Mesenchymal stem cell (in vitro differentiated cells and primary cell): ENCODE measurements around the gene FGF19.

Experiments used
- DNase-seq: peaks from one replicate; pipeline ENCODE4 v3.0.0-alpha.2; 2013
- H2AFZ ChIP-seq: one replicate; pipeline ENCODE4 v1.6.1; 2013; ENCODE audit warnings: low read depth, mild to moderate bottlenecking, control low read depth, inconsistent platforms, low read length, moderate library complexity
- H2AK5ac ChIP-seq: 2 replicates; pipeline ENCODE4 v1.6.1; 2013; ENCODE audit warnings: low read length, moderate library complexity, mild to moderate bottlenecking, inconsistent platforms; ENCODE audit not compliant: severe bottlenecking
- H2BK120ac ChIP-seq: one replicate; pipeline ENCODE4 v1.6.1; 2013; ENCODE audit warnings: low read depth, mild to moderate bottlenecking, inconsistent platforms, low read length, moderate library complexity
- H2BK12ac ChIP-seq, 2 experiments: one replicate each; pipeline ENCODE4 v1.6.1; 2013; ENCODE audit warnings: inconsistent platforms in 2 of 2, low read length in 2 of 2, mild to moderate bottlenecking in 2 of 2, moderate library complexity in 2 of 2, control low read depth in 1 of 2
- H2BK15ac ChIP-seq: one replicate; pipeline ENCODE4 v1.6.1; 2013; ENCODE audit warnings: mild to moderate bottlenecking, low read depth, inconsistent platforms; ENCODE audit not compliant: poor library complexity, severe bottlenecking
- H2BK5ac ChIP-seq: 2 replicates; pipeline ENCODE4 v1.6.1; 2013; ENCODE audit warnings: low read depth, mild to moderate bottlenecking, low read length, control low read depth, inconsistent platforms; ENCODE audit not compliant: poor library complexity, severe bottlenecking
- H3K14ac ChIP-seq, 2 experiments: one replicate each; pipeline ENCODE4 v1.6.1; 2013; ENCODE audit warnings: inconsistent platforms in 2 of 2, low read length in 2 of 2, control low read depth in 1 of 2, mild to moderate bottlenecking in 1 of 2, moderate library complexity in 1 of 2
- H3K18ac ChIP-seq, 2 experiments: one replicate each; pipeline ENCODE4 v1.6.1; 2013; ENCODE audit warnings: inconsistent platforms in 2 of 2, low read length in 2 of 2, control low read depth in 1 of 2, low read depth in 1 of 2, mild to moderate bottlenecking in 1 of 2
- H3K23ac ChIP-seq, 2 experiments: one replicate each; pipeline ENCODE4 v1.6.1; 2013; ENCODE audit warnings: inconsistent platforms in 2 of 2, low read length in 2 of 2, mild to moderate bottlenecking in 2 of 2, moderate library complexity in 2 of 2, control low read depth in 1 of 2
- H3K27ac ChIP-seq: 2 replicates; pipeline ENCODE4 v1.5.1; 2013; ENCODE audit warnings: mild to moderate bottlenecking, moderate library complexity, low read length, control low read depth, inconsistent platforms; ENCODE audit not compliant: poor library complexity, severe bottlenecking
- H3K27me3 ChIP-seq, 2 experiments: 2 replicates each; pipeline versions ENCODE4 v1.6.1 to v1.7.0; 2013; ENCODE audit warnings: low read length in 2 of 2, mild to moderate bottlenecking in 2 of 2, moderate library complexity in 2 of 2, control low read depth in 1 of 2, inconsistent platforms in 1 of 2; ENCODE audit not compliant: control insufficient read depth in 1 of 2, insufficient read depth in 1 of 2
- H3K36me3 ChIP-seq, 2 experiments: 2 replicates each; pipeline versions ENCODE4 v1.6.1 to v1.7.0; 2013; ENCODE audit warnings: low read length in 2 of 2, control low read depth in 1 of 2, inconsistent platforms in 1 of 2, low read depth in 1 of 2, mild to moderate bottlenecking in 1 of 2; ENCODE audit not compliant: insufficient read depth in 2 of 2, control insufficient read depth in 1 of 2
- H3K4ac ChIP-seq, 2 experiments: one replicate each; pipeline ENCODE4 v1.6.1; 2013; ENCODE audit warnings: inconsistent platforms in 2 of 2, low read length in 2 of 2, mild to moderate bottlenecking in 2 of 2, moderate library complexity in 2 of 2, control low read depth in 1 of 2, low read depth in 1 of 2
- H3K4me1 ChIP-seq: 2 replicates; pipeline ENCODE4 v1.6.1; 2013; ENCODE audit warnings: low read depth, low read length, control low read depth; ENCODE audit not compliant: control insufficient read depth, insufficient read depth
- H3K4me2 ChIP-seq: 2 replicates; pipeline ENCODE4 v1.6.1; 2013; ENCODE audit warnings: low read length, mild to moderate bottlenecking, inconsistent platforms; ENCODE audit not compliant: poor library complexity, severe bottlenecking
- H3K4me3 ChIP-seq, 2 experiments: 2 replicates each; pipeline versions ENCODE4 v1.5.1 to v1.7.0; 2013; ENCODE audit warnings: low read length in 2 of 2, mild to moderate bottlenecking in 2 of 2, control low read depth in 1 of 2, low read depth in 1 of 2; ENCODE audit not compliant: insufficient read depth in 1 of 2
- H3K79me1 ChIP-seq: replicated peaks from 2 replicates; pipeline ENCODE4 v1.6.1; 2013; ENCODE audit warnings: mild to moderate bottlenecking, control low read depth, low read length, inconsistent platforms; ENCODE audit not compliant: poor library complexity, severe bottlenecking
- H3K9ac ChIP-seq: 2 replicates; pipeline ENCODE4 v1.7.0; 2013; ENCODE audit warnings: mild to moderate bottlenecking, low read length, moderate library complexity
- H3K9me3 ChIP-seq: 2 replicates; pipeline ENCODE4 v1.7.0; 2013; ENCODE audit warnings: mild to moderate bottlenecking, low read length; ENCODE audit not compliant: control insufficient read depth
- H4K8ac ChIP-seq: one replicate; pipeline ENCODE4 v1.6.1; 2013; ENCODE audit warnings: inconsistent platforms, mild to moderate bottlenecking, low read length, moderate library complexity
- H4K91ac ChIP-seq: one replicate; pipeline ENCODE4 v1.6.1; 2013; ENCODE audit warnings: mild to moderate bottlenecking, low read length, inconsistent platforms
- WGBS: methylation state at CpG from one replicate; pipeline ENCODE4 v1.1.7; 2013; ENCODE audit warnings: mixed read lengths; 5-methylcytosine and 5-hydroxymethylcytosine counted together

FGF19 gene

DNA sequence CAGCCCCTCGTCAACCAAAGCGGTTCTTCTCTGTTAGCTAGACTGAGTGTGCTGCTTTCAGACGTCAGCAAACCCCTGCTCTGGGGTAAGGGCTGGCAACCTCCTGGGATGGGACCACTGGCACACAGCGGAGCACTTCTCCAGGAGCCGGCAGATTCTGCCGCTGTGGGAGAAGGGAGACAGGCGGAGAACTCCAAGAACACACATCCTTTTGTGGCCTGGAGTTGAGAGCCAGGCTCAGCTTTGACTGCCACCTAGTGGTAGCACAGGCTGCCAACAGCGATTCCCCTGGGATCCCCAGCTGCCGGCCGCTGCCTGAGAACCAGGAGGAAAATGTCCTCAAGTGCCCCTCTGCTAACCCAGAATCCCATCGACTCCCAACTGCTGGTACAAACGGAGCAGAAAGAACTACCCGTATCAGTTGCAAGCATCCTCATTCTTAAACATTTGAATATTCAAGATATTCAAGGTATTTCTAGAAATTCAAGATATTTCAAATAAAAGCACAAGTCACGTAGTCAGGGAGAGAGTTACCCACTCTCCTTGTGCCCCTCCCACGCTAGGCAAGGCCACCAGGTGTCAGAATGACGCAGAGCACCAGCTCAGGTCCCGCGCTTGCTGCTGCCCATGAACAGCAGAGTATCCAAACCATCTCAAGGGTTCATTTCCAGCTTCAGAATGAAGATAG lies 33.5 kb downstream of the FGF19 start:
- H2BK15ac ChIP-seq = no peak overlapping the region
- 48% methylated on average over 15 of the region's 18 CpGs for WGBS
- no peak overlapping the region for H2BK12ac ChIP-seq
- H3K9me3 ChIP-seq = no peaks in the 10 kb centered on the region
- H2AK5ac ChIP-seq = no peak overlapping the region
- DNase-seq = peak; percentile 85
- peaks cover 42% of the 10 kb centered on the region for H3K79me1 ChIP-seq
- no peak overlapping the region for H2BK120ac ChIP-seq
- H3K27me3 ChIP-seq = no peaks in the 10 kb centered on the region
- peak overlapping the region; percentile 80 for H3K9ac ChIP-seq
- no peak overlapping the region for H4K8ac ChIP-seq
- H3K36me3 ChIP-seq = peaks cover 42 to 67% of the 10 kb centered on the region in 2 experiments
- no peak overlapping the region for H3K27ac ChIP-seq
- no peak overlapping the region for H4K91ac ChIP-seq
- peaks cover 15% of the 10 kb centered on the region for H3K4me1 ChIP-seq
- H2AFZ ChIP-seq = no peak overlapping the region
- H3K14ac ChIP-seq = peak overlapping the region in 1 of 2 experiments; percentile 72
- H3K4me2 ChIP-seq = no peak overlapping the region
- H2BK5ac ChIP-seq = no peak overlapping the region
- no peak overlapping the region for H3K4ac ChIP-seq
- H3K18ac ChIP-seq = no peak overlapping the region
- H3K23ac ChIP-seq = no peak overlapping the region
- peak overlapping the region in 1 of 2 experiments; percentile 50 for H3K4me3 ChIP-seq

- peak overlapping the region; percentile 4 for H3K4me2 ChIP-seq
- H3K36me3 ChIP-seq = peaks cover 50 to 75% of the 10 kb centered on the region in 2 experiments
- 94% methylated on average over 19 of the region's 19 CpGs for WGBS
These were observed 34.3 kb downstream of the FGF19 start for GRCh38 chr11:69669486-69669885.

GRCh38 chr11:69667619-69668604 lies 35.9 kb downstream of the FGF19 start:
- Histone ChIP-seq H2BK120ac (no peak overlapping the region), H2AFZ (no peak overlapping the region), H3K4me2 (no peak overlapping the region)

More at GRCh38 chr11:69669486-69669885, 34.3 kb downstream of the FGF19 start:
- H3K79me1 ChIP-seq = peaks cover 42% of the 10 kb centered on the region
- H3K9ac ChIP-seq = peak overlapping the region; percentile 80
- no peak overlapping the region for H2BK120ac ChIP-seq
- no peak overlapping the region for H3K14ac ChIP-seq
- DNase-seq = no peak
- H2AFZ ChIP-seq = no peak overlapping the region
- peaks cover 13% of the 10 kb centered on the region for H3K4me1 ChIP-seq
- H3K4ac ChIP-seq = no peak overlapping the region
- no peak overlapping the region for H3K18ac ChIP-seq
- H3K23ac ChIP-seq = no peak overlapping the region
- H2BK15ac ChIP-seq = no peak overlapping the region
- H3K4me3 ChIP-seq = no peak overlapping the region
- no peak overlapping the region for H2AK5ac ChIP-seq
- H2BK5ac ChIP-seq = no peak overlapping the region
- no peaks in the 10 kb centered on the region for H3K27me3 ChIP-seq
- no peak overlapping the region for H2BK12ac ChIP-seq
- no peak overlapping the region for H3K27ac ChIP-seq
- H3K9me3 ChIP-seq = no peaks in the 10 kb centered on the region
- no peak overlapping the region for H4K8ac ChIP-seq
- no peak overlapping the region for H4K91ac ChIP-seq

More at GRCh38 chr11:69667619-69668604, 35.9 kb downstream of the FGF19 start:
- H3K9me3 ChIP-seq = no peaks in the 10 kb centered on the region
- H4K91ac ChIP-seq = no peak overlapping the region
- no peak for DNase-seq
- WGBS = 95% methylated on average over 26 of the region's 26 CpGs
- no peak overlapping the region for H3K4me3 ChIP-seq
- no peak overlapping the region for H3K23ac ChIP-seq
- no peak overlapping the region for H2BK15ac ChIP-seq
- H3K4me1 ChIP-seq = peaks cover 4% of the 10 kb centered on the region
- H3K9ac ChIP-seq = no peak overlapping the region
- no peak overlapping the region for H3K27ac ChIP-seq
- no peak overlapping the region for H2BK12ac ChIP-seq
- H3K4ac ChIP-seq = no peak overlapping the region
- no peak overlapping the region for H2BK5ac ChIP-seq
- no peak overlapping the region for H2AK5ac ChIP-seq
- no peak overlapping the region for H3K14ac ChIP-seq
- no peak overlapping the region for H3K18ac ChIP-seq
- H3K79me1 ChIP-seq = peaks cover 37% of the 10 kb centered on the region
- peaks cover 63 to 85% of the 10 kb centered on the region in 2 experiments for H3K36me3 ChIP-seq
- H4K8ac ChIP-seq = no peak overlapping the region
- H3K27me3 ChIP-seq = no peaks in the 10 kb centered on the region
